GM12878 (cell line): ENCODE data around the gene PRR22. TPM values are rescaled to one million over a fixed set of nuclear protein-coding genes. Genes with fewer than 3 reads are reported as not detected.

ENCODE experiments used
- ATAC-seq: fragments of 200-7000 bp; cut with Tn5 transposase; 3 replicates; pipeline ENCODE4 v1.9.1; 2020; ENCODE audit warnings: mild to moderate bottlenecking, moderate library complexity
- BruUV-seq: library from RNA; stranded (reverse); fragments of 400-500 nt; replicated peaks from 2 replicates; lab custom pipeline; 2021; lab: Mats Ljungman, UMichigan
- CTCF ChIA-PET: fragments of 300-600 bp; sonication (Branson Sonifier 250); formaldehyde crosslinking; extraction: SDS; loops from one replicate; lab custom pipeline; 2021; ENCODE audit warnings: inconsistent platforms; lab: Yijun Ruan, JAX
- POLR2A ChIA-PET: fragments of 350-600 bp; formaldehyde crosslinking; extraction: SDS; loops from one replicate; lab custom pipeline; 2021; ENCODE audit warnings: inconsistent platforms; lab: Charles Lee
- RAD21 ChIA-PET: fragments of 300-600 bp; sonication (Branson Sonifier 250); formaldehyde crosslinking; loops from one replicate; lab custom pipeline; 2023; ENCODE audit warnings: antibody characterized with exemption; ENCODE audit not compliant: unreplicated experiment; lab: Charles Lee
- SMC1A ChIA-PET: fragments of 300-600 bp; sonication (Branson Sonifier 250); formaldehyde crosslinking; loops from one replicate; lab custom pipeline; 2023; ENCODE audit not compliant: unreplicated experiment, uncharacterized antibody; lab: Charles Lee
- DNase-seq: peaks from one replicate; pipeline ENCODE4 v3.0.0-alpha.2; 2011; ENCODE audit warnings: low read depth, low spot score
- FAIRE-seq: peaks from 3 replicates; lab custom pipeline; 2011; peaks lifted over from hg19 to GRCh38; lab: Jason Lieb, UNC
- H2AFZ ChIP-seq: 2 replicates; pipeline ENCODE4 v1.6.0; 2011; ENCODE audit warnings: low read depth, low read length, control low read depth; ENCODE audit not compliant: control insufficient read depth
- H3K27ac ChIP-seq: 2 replicates; pipeline ENCODE4 v1.5.1; 2011; ENCODE audit warnings: control low read depth; ENCODE audit not compliant: control insufficient read depth, insufficient read depth
- H3K27me3 ChIP-seq, 2 experiments: replicated peaks in 1 of 2; 2 replicates each; pipeline versions ENCODE4 v1.6.0 to v1.6.1; 2011; ENCODE audit warnings: low read length in 1 of 2; ENCODE audit not compliant: control insufficient read depth in 2 of 2, insufficient read depth in 2 of 2
- H3K36me3 ChIP-seq, 2 experiments: 2 replicates each; pipeline ENCODE4 v1.5.1; 2011; ENCODE audit warnings: low read length in 1 of 2; ENCODE audit not compliant: control insufficient read depth in 2 of 2, insufficient read depth in 2 of 2
- H3K4me1 ChIP-seq: 2 replicates; pipeline ENCODE4 v1.6.1; 2011; ENCODE audit warnings: mild to moderate bottlenecking, low read length, moderate library complexity, mixed read lengths; ENCODE audit not compliant: control insufficient read depth, insufficient read depth
- H3K4me2 ChIP-seq: 2 replicates; pipeline ENCODE4 v1.6.0; 2011; ENCODE audit warnings: control low read depth; ENCODE audit not compliant: control insufficient read depth, insufficient read depth
- H3K4me3 ChIP-seq: fragments of 200-600 bp; sonication (generic); 2 replicates; pipeline ENCODE4 v1.5.1; 2016
- H3K79me2 ChIP-seq: 2 replicates; pipeline ENCODE4 v1.6.0; 2011; ENCODE audit warnings: low read length; ENCODE audit not compliant: control insufficient read depth, insufficient read depth
- H3K9ac ChIP-seq: 2 replicates; pipeline ENCODE4 v1.8.0; 2011; ENCODE audit warnings: low read length, control low read depth, mixed read lengths; ENCODE audit not compliant: control insufficient read depth, insufficient read depth
- H3K9me3 ChIP-seq: replicated peaks from 3 replicates; pipeline ENCODE4 v1.5.1; 2011; ENCODE audit warnings: mild to moderate bottlenecking, low read length; ENCODE audit not compliant: control insufficient read depth, insufficient read depth
- H4K20me1 ChIP-seq: 2 replicates; pipeline ENCODE4 v1.6.0; 2011; ENCODE audit not compliant: control insufficient read depth, insufficient read depth
- BHLHE40 ChIP-seq, 2 experiments: fragments of 450-650 bp in 1 of 2; IDR thresholded peaks; 2 replicates each; pipeline ENCODE4 v1.6.1; 2011 to 2017; ENCODE audit warnings: low read depth in 2 of 2, borderline replicate concordance in 1 of 2, improper control_type of control experiment in 1 of 2, low read length in 1 of 2, mild to moderate bottlenecking in 1 of 2
- E4F1 ChIP-seq: fragments of 450-650 bp; IDR thresholded peaks from 2 replicates; pipeline ENCODE4 v1.6.1; 2018; ENCODE audit warnings: borderline replicate concordance, mild to moderate bottlenecking; ENCODE audit not compliant: partially characterized antibody
- GATAD2B ChIP-seq: fragments of 450-650 bp; conservative IDR thresholded peaks from 2 replicates; pipeline ENCODE4 v1.6.1; 2017; ENCODE audit warnings: low read depth, mild to moderate bottlenecking, moderate library complexity
- NR2C1 ChIP-seq: fragments of 450-650 bp; IDR thresholded peaks from 2 replicates; pipeline ENCODE4 v1.6.1; 2017; ENCODE audit warnings: antibody characterized with exemption, mild to moderate bottlenecking, moderate library complexity
- PBX3 ChIP-seq: IDR thresholded peaks from 2 replicates; pipeline ENCODE4 v1.6.1; 2011; ENCODE audit warnings: mild to moderate bottlenecking, low read depth, low read length, moderate library complexity; ENCODE audit not compliant: insufficient replicate concordance
- RAD21 ChIP-seq: IDR thresholded peaks from 2 replicates; pipeline ENCODE4 v1.6.1; 2011; ENCODE audit warnings: mild to moderate bottlenecking, low read depth, low read length, moderate library complexity; ENCODE audit not compliant: insufficient read depth
- RELA ChIP-seq: fragments of 450-650 bp; IDR thresholded peaks from 2 replicates; pipeline ENCODE4 v1.8.0; 2014; ENCODE audit warnings: borderline replicate concordance; ENCODE audit not compliant: partially characterized antibody
- RFX5 ChIP-seq: IDR thresholded peaks from 2 replicates; pipeline ENCODE4 v1.6.1; 2011; ENCODE audit warnings: low read depth, low read length, improper control_type of control experiment
- RUNX3 ChIP-seq: IDR thresholded peaks from 2 replicates; pipeline ENCODE4 v1.6.1; 2012; ENCODE audit warnings: low read length, inconsistent platforms
- SIN3A ChIP-seq: IDR thresholded peaks from 2 replicates; pipeline ENCODE4 v1.6.1; 2012; ENCODE audit warnings: low read depth, low read length, improper control_type of control experiment
- SREBF1 ChIP-seq: IDR thresholded peaks from 2 replicates; pipeline ENCODE4 v1.6.1; 2012; ENCODE audit warnings: mild to moderate bottlenecking, low read length
- STAT1 ChIP-seq: fragments of 450-650 bp; conservative IDR thresholded peaks from 2 replicates; pipeline ENCODE4 v1.6.1; 2014; ENCODE audit warnings: antibody characterized with exemption, mild to moderate bottlenecking
- TBL1XR1 ChIP-seq: IDR thresholded peaks from 2 replicates; pipeline ENCODE4 v1.6.1; 2012; ENCODE audit warnings: low read depth, low read length, improper control_type of control experiment
- TCF12 ChIP-seq: IDR thresholded peaks from 2 replicates; pipeline ENCODE4 v1.6.1; 2011; ENCODE audit warnings: low read depth, mild to moderate bottlenecking, low read length
- WRNIP1 ChIP-seq: IDR thresholded peaks from 2 replicates; pipeline ENCODE4 v1.6.1; 2011; ENCODE audit warnings: low read depth, low read length, improper control_type of control experiment, borderline replicate concordance
- ZBTB11 ChIP-seq: fragments of 450-650 bp; formaldehyde crosslinking; IDR thresholded peaks from 2 replicates; pipeline ENCODE4 v1.5.0; 2022; ENCODE audit warnings: mild to moderate bottlenecking, missing genetic modification characterization
- ZNF274 ChIP-seq: IDR thresholded peaks from one replicate; pipeline ENCODE4 v1.8.0; 2011; ENCODE audit not compliant: insufficient read length, insufficient read depth
- WGBS: methylation state at CpG from one replicate; pipeline ENCODE4 v1.1.6; 2016; ENCODE audit warnings: low lambda C conversion rate; ENCODE audit not compliant: insufficient replicate concordance, insufficient coverage; ENCODE audit errors: missing lambda C conversion rate; 5-methylcytosine and 5-hydroxymethylcytosine counted together
- in situ Hi-C: fragments of 300-500 bp; cut with MboI; formaldehyde crosslinking; loops from 9 replicates; pipeline ENCODE4 v1.14.3; 2018; ENCODE audit warnings: mixed read lengths
- intact Hi-C: fragments of 100-400 bp; cut with micrococcal nuclease; formaldehyde crosslinking; loops from one replicate; pipeline ENCODE4 v1.14.2; 2022; ENCODE audit not compliant: unreplicated experiment
- polyA plus RNA-seq, 11 experiments: library from polyadenylated mRNA; depleted of rRNA in 4 of 11; unstranded in 6 of 11; stranded (reverse) in 5 of 11; fragments of >200 nt; fragmentation: Nextera tagmentation in 4 of 11; fragmentation: Illumina TruSeq in 1 of 11; extraction: Ambion mirVana in 4 of 11; extraction: Trizol in 1 of 11; gene quantifications; 1 replicate in 1 of 11; 2 replicates in 10 of 11; pipeline versions ENCODE4 v1.2.1 to v1.2.3, GENCODE V29; 2011 to 2016; ENCODE audit warnings: inconsistent platforms in 2 of 11, missing spikeins in 2 of 11, low read depth in 1 of 11
- total RNA-seq, 4 experiments: library from RNA; depleted of rRNA in 3 of 4; stranded (reverse); fragments of >200 nt in 3 of 4; fragmentation: Illumina TruSeq in 1 of 4; extraction: Trizol in 1 of 4; gene quantifications; 2 replicates each; pipeline versions ENCODE4 v1.2.1 to v1.2.3, GENCODE V29; 2013 to 2021
- TF ChIP-seq, protein P1 (sequence below): IDR thresholded peaks from 2 replicates; pipeline ENCODE4 v1.6.1; 2012; ENCODE audit warnings: low read depth, low read length, improper control_type of control experiment

Gene PRR22
- total and polyA plus RNA-seq, 10 of the 15 experiments (the other 5 are each of a cell fraction or from before 2014, with no cell fraction given), result 0.31 to 4.4 (median 1.3) TPM; not detected in 2

DNA sequence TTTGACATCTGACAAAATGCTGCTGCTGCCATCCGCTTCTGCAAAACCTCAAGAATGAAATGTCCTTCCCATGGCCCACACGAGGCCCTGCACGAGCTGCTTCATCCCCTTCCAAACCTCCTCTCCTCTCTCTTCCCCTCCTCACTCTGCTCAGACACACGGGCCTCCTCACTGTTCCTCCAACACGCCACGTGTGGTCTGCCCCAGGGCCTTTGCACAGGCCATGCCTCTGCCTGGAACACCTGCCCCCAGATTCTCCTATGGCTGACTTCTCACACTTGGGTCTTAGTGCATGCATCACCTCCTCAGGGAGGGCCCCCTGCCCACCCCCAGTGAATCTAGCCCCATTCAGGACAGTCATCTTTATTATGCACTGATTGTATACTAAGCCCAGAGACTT, 36.2 kb upstream of the PRR22 start:
- H3K9ac ChIP-seq, result no peak overlapping the region
- no peaks in the 10 kb centered on the region for H3K79me2 ChIP-seq
- no peak overlapping the region for H3K4me2 ChIP-seq
- H4K20me1 ChIP-seq, result no peaks in the 10 kb centered on the region
- no peaks in the 10 kb centered on the region for H3K36me3 ChIP-seq
- ChIA-PET POLR2A (no interaction called here), RAD21 (no interaction called here), CTCF (interaction anchor here (1.4 kb wide), 1 partner anchor 17 kb away, joined by 5 read pairs; no protein-coding TSS in a partner anchor), SMC1A (no interaction called here)
- intact Hi-C loops, result no loop called here
- H3K27ac ChIP-seq, result no peak overlapping the region
- ATAC-seq, result no peak
- no peak for DNase-seq
- no peaks in the 10 kb centered on the region for H3K9me3 ChIP-seq
- no peak overlapping the region for H2AFZ ChIP-seq
- H3K27me3 ChIP-seq, result no peaks in the 10 kb centered on the region
- H3K4me3 ChIP-seq, result no peak overlapping the region
- FAIRE-seq, result no peak
- in situ Hi-C loops, result no loop called here
- no peaks in the 10 kb centered on the region for H3K4me1 ChIP-seq
- no TSS peak for BruUV-seq
- 35% methylated on average over 6 of the region's 6 CpGs for WGBS
- TF ChIP-seq TBL1XR1, result no peak
- TF ChIP-seq SREBF1, result no peak
- TF ChIP-seq E4F1, result no peak
- no peak for TF ChIP-seq SIN3A
- no peak for TF ChIP-seq RUNX3
- no peak for TF ChIP-seq ZBTB11 (CRISPR knock-in tag)
- TF ChIP-seq RFX5, result no peak
- no peak for TF ChIP-seq BHLHE40 (IDR thresholded peaks at IDR 0.05; ENCODE audit: borderline replicate concordance in 1 of 2, low read depth in 2 of 2, low read length in 1 of 2)
- no peak for TF ChIP-seq TCF12
- no peak for TF ChIP-seq RELA
- TF ChIP-seq STAT1, result no peak
- TF ChIP-seq, protein P1, sequence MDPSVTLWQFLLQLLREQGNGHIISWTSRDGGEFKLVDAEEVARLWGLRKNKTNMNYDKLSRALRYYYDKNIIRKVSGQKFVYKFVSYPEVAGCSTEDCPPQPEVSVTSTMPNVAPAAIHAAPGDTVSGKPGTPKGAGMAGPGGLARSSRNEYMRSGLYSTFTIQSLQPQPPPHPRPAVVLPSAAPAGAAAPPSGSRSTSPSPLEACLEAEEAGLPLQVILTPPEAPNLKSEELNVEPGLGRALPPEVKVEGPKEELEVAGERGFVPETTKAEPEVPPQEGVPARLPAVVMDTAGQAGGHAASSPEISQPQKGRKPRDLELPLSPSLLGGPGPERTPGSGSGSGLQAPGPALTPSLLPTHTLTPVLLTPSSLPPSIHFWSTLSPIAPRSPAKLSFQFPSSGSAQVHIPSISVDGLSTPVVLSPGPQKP, result no peak
- no peak for TF ChIP-seq WRNIP1
- TF ChIP-seq NR2C1, result no peak
- no peak for TF ChIP-seq RAD21
- TF ChIP-seq PBX3, result no peak
- no peak for TF ChIP-seq ZNF274
- no peak for TF ChIP-seq GATAD2B
